ENCODE results near the gene PDE6H.
A peak's percentile ranks its signal among the peaks of the same experiment; 100 is the strongest.

PDE6H gene

GRCh38 chr12:14928931-14929330 is 43.9 kb upstream of the PDE6H start:
- H2BK120ac ChIP-seq (ENCODE audit: insufficient read depth, low read length, poor library complexity) = peak overlapping the region; percentile 86
- peaks cover 1% of the 10 kb centered on the region for H3K79me2 ChIP-seq (ENCODE audit: control insufficient read depth, insufficient read depth, low read length, poor library complexity)
- H4K12ac ChIP-seq (ENCODE audit: low read depth, low read length) = no peak overlapping the region
- peaks cover 20% of the 10 kb centered on the region for H3K79me1 ChIP-seq (ENCODE audit: low read length)
- peak overlapping the region; percentile 97 for H3K27ac ChIP-seq (ENCODE audit: low read depth, low read length)
- no peak overlapping the region for H3K4me3 ChIP-seq (ENCODE audit: low read depth, low read length)
- peak; percentile 93 to 100 for DNase-seq
- peak overlapping the region; percentile 60 for H3K14ac ChIP-seq (ENCODE audit: low read length)
- H2AFZ ChIP-seq (ENCODE audit: insufficient read depth, low read length, poor library complexity) = no peak overlapping the region
- no peaks in the 10 kb centered on the region for H3K9me3 ChIP-seq (ENCODE audit: insufficient read depth, low read depth, low read length)
- no CpG with 5 or more reads among the region's 4 CpGs for WGBS (ENCODE audit: extremely low coverage, insufficient coverage, insufficient read length)
- no peaks in the 10 kb centered on the region for H3K36me3 ChIP-seq (ENCODE audit: control insufficient read depth in 1 of 2, insufficient read depth in 2 of 2, low read length in 2 of 2)
- H4K8ac ChIP-seq (ENCODE audit: low read depth, low read length) = no peak overlapping the region
- peaks cover 5 to 10% of the 10 kb centered on the region in 2 experiments for H3K4me1 ChIP-seq (ENCODE audit: control insufficient read depth in 1 of 2, insufficient read depth in 2 of 2, low read length in 2 of 2)
- H3K23ac ChIP-seq (ENCODE audit: low read length) = no peak overlapping the region
- no peak overlapping the region for H4K91ac ChIP-seq (ENCODE audit: low read depth, low read length)
- H3K4me2 ChIP-seq (ENCODE audit: low read length) = peak overlapping the region; percentile 67
- peak overlapping the region; percentile 8 for H3K9ac ChIP-seq (ENCODE audit: low read length)
- H3K18ac ChIP-seq (ENCODE audit: low read length) = no peak overlapping the region
- H2BK12ac ChIP-seq (ENCODE audit: low read length) = no peak overlapping the region
- no peak overlapping the region for H2AK5ac ChIP-seq (ENCODE audit: low read length)
- H3K4ac ChIP-seq (ENCODE audit: low read depth, low read length) = peak overlapping the region; percentile 27
- H2BK5ac ChIP-seq (ENCODE audit: low read depth, low read length, poor library complexity) = peak overlapping the region; percentile 84
- no peaks in the 10 kb centered on the region for H3K27me3 ChIP-seq (ENCODE audit: insufficient read depth, low read length)

GRCh38 chr12:14930299-14930698 is 42.5 kb upstream of the PDE6H start:
- DNase-seq = peak in 1 of 2 donors; percentile 71
- no peak overlapping the region for H3K4me3 ChIP-seq (ENCODE audit: low read depth, low read length)
- no peaks in the 10 kb centered on the region for H3K36me3 ChIP-seq (ENCODE audit: control insufficient read depth in 1 of 2, insufficient read depth in 2 of 2, low read length in 2 of 2)
- no peak overlapping the region for H4K12ac ChIP-seq (ENCODE audit: low read depth, low read length)
- no peak overlapping the region for H4K8ac ChIP-seq (ENCODE audit: low read depth, low read length)
- H3K14ac ChIP-seq (ENCODE audit: low read length) = no peak overlapping the region
- peaks cover 24% of the 10 kb centered on the region for H3K79me1 ChIP-seq (ENCODE audit: low read length)
- H2BK120ac ChIP-seq (ENCODE audit: insufficient read depth, low read length, poor library complexity) = no peak overlapping the region
- no peaks in the 10 kb centered on the region for H3K27me3 ChIP-seq (ENCODE audit: insufficient read depth, low read length)
- no peaks in the 10 kb centered on the region for H3K9me3 ChIP-seq (ENCODE audit: insufficient read depth, low read depth, low read length)
- H3K4ac ChIP-seq (ENCODE audit: low read depth, low read length) = no peak overlapping the region
- H3K4me1 ChIP-seq (ENCODE audit: control insufficient read depth in 1 of 2, insufficient read depth in 2 of 2, low read length in 2 of 2) = peaks cover 9 to 13% of the 10 kb centered on the region in 2 experiments
- no peak overlapping the region for H3K9ac ChIP-seq (ENCODE audit: low read length)
- H3K27ac ChIP-seq (ENCODE audit: low read depth, low read length) = no peak overlapping the region
- H3K23ac ChIP-seq (ENCODE audit: low read length) = no peak overlapping the region
- no peak overlapping the region for H2AFZ ChIP-seq (ENCODE audit: insufficient read depth, low read length, poor library complexity)
- no peak overlapping the region for H3K18ac ChIP-seq (ENCODE audit: low read length)
- H3K79me2 ChIP-seq (ENCODE audit: control insufficient read depth, insufficient read depth, low read length, poor library complexity) = peaks cover 1% of the 10 kb centered on the region
- no peak overlapping the region for H2BK5ac ChIP-seq (ENCODE audit: low read depth, low read length, poor library complexity)
- no peak overlapping the region for H4K91ac ChIP-seq (ENCODE audit: low read depth, low read length)
- no peak overlapping the region for H3K4me2 ChIP-seq (ENCODE audit: low read length)
- H2AK5ac ChIP-seq (ENCODE audit: low read length) = no peak overlapping the region
- no peak overlapping the region for H2BK12ac ChIP-seq (ENCODE audit: low read length)

GRCh38 chr12:14931359-14931758 is 41.5 kb upstream of the PDE6H start:
- H3K9ac ChIP-seq (ENCODE audit: low read length) = no peak overlapping the region
- peak overlapping the region; percentile 99 for H2BK120ac ChIP-seq (ENCODE audit: insufficient read depth, low read length, poor library complexity)
- no peak overlapping the region for H3K18ac ChIP-seq (ENCODE audit: low read length)
- no peak overlapping the region for H3K23ac ChIP-seq (ENCODE audit: low read length)
- peak overlapping the region; percentile 14 for H3K14ac ChIP-seq (ENCODE audit: low read length)
- no CpG with 5 or more reads among the region's 4 CpGs for WGBS (ENCODE audit: extremely low coverage, insufficient coverage, insufficient read length)
- no peak overlapping the region for H3K4me2 ChIP-seq (ENCODE audit: low read length)
- no peaks in the 10 kb centered on the region for H3K36me3 ChIP-seq (ENCODE audit: control insufficient read depth in 1 of 2, insufficient read depth in 2 of 2, low read length in 2 of 2)
- H3K79me1 ChIP-seq (ENCODE audit: low read length) = peaks cover 32% of the 10 kb centered on the region
- peak overlapping the region; percentile 93 for H2BK5ac ChIP-seq (ENCODE audit: low read depth, low read length, poor library complexity)
- H3K4me1 ChIP-seq (ENCODE audit: control insufficient read depth in 1 of 2, insufficient read depth in 2 of 2, low read length in 2 of 2) = peaks cover 15 to 19% of the 10 kb centered on the region in 2 experiments
- no peaks in the 10 kb centered on the region for H3K27me3 ChIP-seq (ENCODE audit: insufficient read depth, low read length)
- peaks cover 1% of the 10 kb centered on the region for H3K79me2 ChIP-seq (ENCODE audit: control insufficient read depth, insufficient read depth, low read length, poor library complexity)
- peak overlapping the region; percentile 17 for H2AFZ ChIP-seq (ENCODE audit: insufficient read depth, low read length, poor library complexity)
- no peak for DNase-seq
- no peak overlapping the region for H2AK5ac ChIP-seq (ENCODE audit: low read length)
- no peak overlapping the region for H4K12ac ChIP-seq (ENCODE audit: low read depth, low read length)
- no peaks in the 10 kb centered on the region for H3K9me3 ChIP-seq (ENCODE audit: insufficient read depth, low read depth, low read length)
- H2BK12ac ChIP-seq (ENCODE audit: low read length) = peak overlapping the region; percentile 73
- H3K4ac ChIP-seq (ENCODE audit: low read depth, low read length) = no peak overlapping the region
- no peak overlapping the region for H4K8ac ChIP-seq (ENCODE audit: low read depth, low read length)
- peak overlapping the region; percentile 98 for H4K91ac ChIP-seq (ENCODE audit: low read depth, low read length)
- H3K4me3 ChIP-seq (ENCODE audit: low read depth, low read length) = no peak overlapping the region
- H3K27ac ChIP-seq (ENCODE audit: low read depth, low read length) = peak overlapping the region; percentile 84

GRCh38 chr12:14931791-14932560 is 40.9 kb upstream of the PDE6H start:
- H2BK120ac ChIP-seq (ENCODE audit: insufficient read depth, low read length, poor library complexity) = peak overlapping the region; percentile 99
- H3K4ac ChIP-seq (ENCODE audit: low read depth, low read length) = peak overlapping the region; percentile 65
- peak overlapping the region; percentile 84 for H2AK5ac ChIP-seq (ENCODE audit: low read length)
- peak overlapping the region; percentile 98 for H2BK12ac ChIP-seq (ENCODE audit: low read length)
- no peaks in the 10 kb centered on the region for H3K36me3 ChIP-seq (ENCODE audit: control insufficient read depth in 1 of 2, insufficient read depth in 2 of 2, low read length in 2 of 2)
- H3K9me3 ChIP-seq (ENCODE audit: insufficient read depth, low read depth, low read length) = no peaks in the 10 kb centered on the region
- H3K4me1 ChIP-seq (ENCODE audit: control insufficient read depth in 1 of 2, insufficient read depth in 2 of 2, low read length in 2 of 2) = peaks cover 18 to 21% of the 10 kb centered on the region in 2 experiments
- no peak overlapping the region for H3K4me3 ChIP-seq (ENCODE audit: low read depth, low read length)
- H3K27me3 ChIP-seq (ENCODE audit: insufficient read depth, low read length) = no peaks in the 10 kb centered on the region
- peak overlapping the region; percentile 93 for H2BK5ac ChIP-seq (ENCODE audit: low read depth, low read length, poor library complexity)
- peaks cover 34% of the 10 kb centered on the region for H3K79me1 ChIP-seq (ENCODE audit: low read length)
- H4K8ac ChIP-seq (ENCODE audit: low read depth, low read length) = peak overlapping the region; percentile 69
- peak overlapping the region; percentile 23 for H3K4me2 ChIP-seq (ENCODE audit: low read length)
- H3K23ac ChIP-seq (ENCODE audit: low read length) = no peak overlapping the region
- peak overlapping the region; percentile 98 for H4K91ac ChIP-seq (ENCODE audit: low read depth, low read length)
- DNase-seq = peak; percentile 78 to 94
- H3K18ac ChIP-seq (ENCODE audit: low read length) = peak overlapping the region; percentile 89
- 100% methylated on average over 1 of the region's 7 CpGs for WGBS (ENCODE audit: extremely low coverage, insufficient coverage, insufficient read length)
- H3K79me2 ChIP-seq (ENCODE audit: control insufficient read depth, insufficient read depth, low read length, poor library complexity) = peaks cover 1% of the 10 kb centered on the region
- H4K12ac ChIP-seq (ENCODE audit: low read depth, low read length) = no peak overlapping the region
- peak overlapping the region; percentile 84 for H3K27ac ChIP-seq (ENCODE audit: low read depth, low read length)
- peak overlapping the region; percentile 88 for H3K14ac ChIP-seq (ENCODE audit: low read length)
- no peak overlapping the region for H3K9ac ChIP-seq (ENCODE audit: low read length)
- peak overlapping the region; percentile 17 for H2AFZ ChIP-seq (ENCODE audit: insufficient read depth, low read length, poor library complexity)
